Tibial nerve (tissue), 4 donors: ENCODE measurements around the gene SLC38A11.

ENCODE experiments used
- CTCF ChIP-seq, 5 experiments: fragments of 200-600 bp in 3 of 5; fragments of 450-650 bp in 2 of 5; sonication (generic) in 3 of 5; IDR thresholded peaks; one replicate each; pipeline ENCODE4 v1.5.1; 2016 to 2019; ENCODE audit warnings: antibody characterized with exemption in 5 of 5, mild to moderate bottlenecking in 3 of 5, moderate library complexity in 2 of 5
- EP300 ChIP-seq, 2 donors: sonication (generic); formaldehyde crosslinking; IDR thresholded peaks; one replicate each; pipeline ENCODE4 v1.6.1; 2017; ENCODE audit warnings: antibody characterized with exemption in 2 of 2, mild to moderate bottlenecking in 1 of 2
- POLR2A ChIP-seq, 2 donors: fragments of 450-650 bp; IDR thresholded peaks; one replicate each; pipeline ENCODE4 v1.6.1; 2017; ENCODE audit warnings: antibody characterized with exemption in 2 of 2, mild to moderate bottlenecking in 2 of 2, moderate library complexity in 2 of 2

DNA sequence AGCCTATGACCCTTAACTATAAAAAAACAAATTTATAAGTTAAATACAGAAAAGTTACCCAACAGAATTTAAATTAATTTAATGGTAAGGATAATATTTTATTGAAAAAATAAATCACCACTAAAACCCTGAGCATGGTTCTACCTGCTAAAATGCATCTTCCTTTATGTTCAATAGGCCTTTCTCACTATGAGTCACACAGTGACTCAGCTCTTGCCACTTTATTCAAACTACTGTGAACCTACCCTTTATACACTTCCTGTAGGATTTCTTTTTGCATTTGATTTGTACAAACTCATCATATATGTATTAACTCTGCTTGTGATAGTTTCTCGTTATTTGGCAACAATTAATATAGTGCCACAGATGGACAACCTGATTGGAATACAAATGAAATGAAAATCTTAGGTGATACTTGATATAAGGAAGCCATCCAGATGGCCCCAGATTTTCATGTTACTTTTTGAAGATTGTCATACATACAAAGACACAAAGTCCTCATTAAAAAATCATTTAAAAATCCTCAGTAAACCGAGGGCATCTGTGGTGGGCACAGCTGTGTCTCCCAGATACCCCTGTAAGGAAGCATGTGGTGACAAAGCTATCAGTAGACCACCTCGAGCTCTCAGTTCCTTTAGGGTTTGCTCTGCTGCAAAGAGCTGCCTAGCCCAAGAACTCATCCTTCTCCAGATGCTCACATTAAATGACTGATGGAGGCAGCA is 58.5 kb downstream of the SLC38A11 start:
- no peak for TF ChIP-seq CTCF (IDR thresholded peaks at IDR 0.05)
- TF ChIP-seq EP300 (IDR thresholded peaks at IDR 0.05), result no peak
- no peak for TF ChIP-seq POLR2A (IDR thresholded peaks at IDR 0.05)
